K562 (cell line): ENCODE results near the gene CACNA2D3. TPM values are rescaled to one million over a fixed set of nuclear protein-coding genes. Genes with fewer than 3 reads are reported as not detected.

Experiments used
- BACH1 ChIP-seq: fragments of 200-800 bp; sonication (Bioruptor generic); IDR thresholded peaks from 2 replicates; pipeline ENCODE4 v1.6.1; 2016; ENCODE audit warnings: missing genetic modification characterization, missing compliant biosample characterization
- CBFB ChIP-seq: sonication (generic); formaldehyde crosslinking; IDR thresholded peaks from 2 replicates; pipeline ENCODE4 v1.4.0; 2020; ENCODE audit warnings: mild to moderate bottlenecking, missing genetic modification reagents
- DDX20 ChIP-seq: fragments of 450-650 bp; IDR thresholded peaks from 2 replicates; pipeline ENCODE4 v1.6.1; 2016; ENCODE audit warnings: missing genetic modification characterization, low read depth, mild to moderate bottlenecking, missing compliant biosample characterization, moderate library complexity
- NFE2L1 ChIP-seq: fragments of 450-650 bp; IDR thresholded peaks from 2 replicates; pipeline ENCODE4 v1.6.1; 2016; ENCODE audit warnings: missing genetic modification characterization, low read depth, mild to moderate bottlenecking, missing compliant biosample characterization, moderate library complexity, borderline replicate concordance
- SMAD4 ChIP-seq: fragments of 250-450 bp; sonication (Bioruptor Pico); conservative IDR thresholded peaks from 2 replicates; pipeline ENCODE4 v1.8.0; 2021; ENCODE audit warnings: inconsistent platforms, mild to moderate bottlenecking, moderate library complexity
- ZNF143 ChIP-seq: sonication (generic); formaldehyde crosslinking; IDR thresholded peaks from 2 replicates; pipeline ENCODE4 v1.9.0; 2022; ENCODE audit warnings: mild to moderate bottlenecking, missing genetic modification reagents
- ZNF551 ChIP-seq: fragments of 250-450 bp; sonication (Bioruptor Pico); IDR thresholded peaks from 2 replicates; pipeline ENCODE4 v1.5.0; 2021; ENCODE audit warnings: mild to moderate bottlenecking, moderate library complexity
- polyA plus RNA-seq, 8 experiments: library from polyadenylated mRNA; depleted of rRNA in 4 of 8; stranded (reverse) in 5 of 8; unstranded in 3 of 8; fragments of >200 nt; fragmentation: Nextera tagmentation in 2 of 8; fragmentation: Illumina TruSeq in 1 of 8; extraction: Ambion mirVana in 2 of 8; extraction: Trizol in 1 of 8; gene quantifications; 2 replicates each; pipeline versions ENCODE4 v1.2.1 to v1.2.3, GENCODE V29; 2011 to 2014; ENCODE audit warnings: inconsistent platforms in 1 of 8, missing spikeins in 1 of 8
- total RNA-seq, 7 experiments: library from RNA; depleted of rRNA in 6 of 7; stranded (reverse); fragments of >200 nt in 6 of 7; fragmentation: Illumina TruSeq in 2 of 7; extraction: Trizol in 2 of 7; gene quantifications; 2 replicates each; pipeline versions ENCODE4 v1.2.1 to v1.2.3, GENCODE V29; 2011 to 2021; ENCODE audit warnings: low replicate concordance in 1 of 7
- TF ChIP-seq, protein P1 (sequence below), 3 experiments: IDR thresholded peaks in 2 of 3; conservative IDR thresholded peaks in 1 of 3; 2 replicates each; pipeline ENCODE4 v1.5.1; 2011 to 2012; ENCODE audit warnings: low read length in 3 of 3, mild to moderate bottlenecking in 3 of 3, control low read depth in 2 of 3, improper control_type of control experiment in 1 of 3, inconsistent platforms in 1 of 3, low read depth in 1 of 3, mixed read lengths in 1 of 3, moderate library complexity in 1 of 3; ENCODE audit not compliant: insufficient read depth in 2 of 3
- TF ChIP-seq, protein P2 (sequence below): fragments of 250-450 bp; sonication (Bioruptor Pico); IDR thresholded peaks from 2 replicates; pipeline ENCODE4 v1.4.0; 2020; ENCODE audit warnings: mild to moderate bottlenecking, moderate library complexity, borderline replicate concordance

The CACNA2D3 gene
- total and polyA plus RNA-seq, 9 of the 15 experiments (the other 6 are each of a cell fraction or from before 2014, with no cell fraction given): 0.01 TPM; not detected in 8

- TF ChIP-seq CBFB (CRISPR knock-in tag): no peak
- no peak for TF ChIP-seq BACH1 (tag)
- TF ChIP-seq ZNF143 (CRISPR knock-in tag): no peak
- TF ChIP-seq, protein P1, sequence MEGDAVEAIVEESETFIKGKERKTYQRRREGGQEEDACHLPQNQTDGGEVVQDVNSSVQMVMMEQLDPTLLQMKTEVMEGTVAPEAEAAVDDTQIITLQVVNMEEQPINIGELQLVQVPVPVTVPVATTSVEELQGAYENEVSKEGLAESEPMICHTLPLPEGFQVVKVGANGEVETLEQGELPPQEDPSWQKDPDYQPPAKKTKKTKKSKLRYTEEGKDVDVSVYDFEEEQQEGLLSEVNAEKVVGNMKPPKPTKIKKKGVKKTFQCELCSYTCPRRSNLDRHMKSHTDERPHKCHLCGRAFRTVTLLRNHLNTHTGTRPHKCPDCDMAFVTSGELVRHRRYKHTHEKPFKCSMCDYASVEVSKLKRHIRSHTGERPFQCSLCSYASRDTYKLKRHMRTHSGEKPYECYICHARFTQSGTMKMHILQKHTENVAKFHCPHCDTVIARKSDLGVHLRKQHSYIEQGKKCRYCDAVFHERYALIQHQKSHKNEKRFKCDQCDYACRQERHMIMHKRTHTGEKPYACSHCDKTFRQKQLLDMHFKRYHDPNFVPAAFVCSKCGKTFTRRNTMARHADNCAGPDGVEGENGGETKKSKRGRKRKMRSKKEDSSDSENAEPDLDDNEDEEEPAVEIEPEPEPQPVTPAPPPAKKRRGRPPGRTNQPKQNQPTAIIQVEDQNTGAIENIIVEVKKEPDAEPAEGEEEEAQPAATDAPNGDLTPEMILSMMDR (IDR thresholded peaks at IDR 0.05 in 2 of 3, conservative IDR thresholded peaks at IDR 0.05 in 1 of 3; ENCODE audit: insufficient read depth in 2 of 3, low read depth in 1 of 3, low read length in 3 of 3): no peak
- no peak for TF ChIP-seq NFE2L1 (tag)
- TF ChIP-seq DDX20 (tag): no peak
- TF ChIP-seq, protein P2, sequence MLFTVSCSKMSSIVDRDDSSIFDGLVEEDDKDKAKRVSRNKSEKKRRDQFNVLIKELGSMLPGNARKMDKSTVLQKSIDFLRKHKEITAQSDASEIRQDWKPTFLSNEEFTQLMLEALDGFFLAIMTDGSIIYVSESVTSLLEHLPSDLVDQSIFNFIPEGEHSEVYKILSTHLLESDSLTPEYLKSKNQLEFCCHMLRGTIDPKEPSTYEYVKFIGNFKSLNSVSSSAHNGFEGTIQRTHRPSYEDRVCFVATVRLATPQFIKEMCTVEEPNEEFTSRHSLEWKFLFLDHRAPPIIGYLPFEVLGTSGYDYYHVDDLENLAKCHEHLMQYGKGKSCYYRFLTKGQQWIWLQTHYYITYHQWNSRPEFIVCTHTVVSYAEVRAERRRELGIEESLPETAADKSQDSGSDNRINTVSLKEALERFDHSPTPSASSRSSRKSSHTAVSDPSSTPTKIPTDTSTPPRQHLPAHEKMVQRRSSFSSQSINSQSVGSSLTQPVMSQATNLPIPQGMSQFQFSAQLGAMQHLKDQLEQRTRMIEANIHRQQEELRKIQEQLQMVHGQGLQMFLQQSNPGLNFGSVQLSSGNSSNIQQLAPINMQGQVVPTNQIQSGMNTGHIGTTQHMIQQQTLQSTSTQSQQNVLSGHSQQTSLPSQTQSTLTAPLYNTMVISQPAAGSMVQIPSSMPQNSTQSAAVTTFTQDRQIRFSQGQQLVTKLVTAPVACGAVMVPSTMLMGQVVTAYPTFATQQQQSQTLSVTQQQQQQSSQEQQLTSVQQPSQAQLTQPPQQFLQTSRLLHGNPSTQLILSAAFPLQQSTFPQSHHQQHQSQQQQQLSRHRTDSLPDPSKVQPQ (CRISPR knock-in tag): no peak
- no peak for TF ChIP-seq SMAD4
- no peak for TF ChIP-seq ZNF551 (CRISPR knock-in tag)
These were observed 185.3 kb downstream of the CACNA2D3 start (continued) for GRCh38 chr3:54307566-54308180.
